CD4-positive, alpha-beta T cell treated with Interleukin-10 for 1 hour (primary cell): ENCODE data around the gene ACOT7.
A peak's percentile ranks its signal among the peaks of the same experiment; 100 is the strongest.

Experiments
- DNase-seq: peaks from one replicate; pipeline ENCODE4 v3.0.0-alpha.2; 2020

Gene ACOT7

GRCh38 chr1:6359216-6360116 is 34.1 kb downstream of the ACOT7 start:
- DNase-seq: peak; percentile 75

GRCh38 chr1:6358757-6359201 is 34.8 kb downstream of the ACOT7 start:
- peak; percentile 80 for DNase-seq

DNA sequence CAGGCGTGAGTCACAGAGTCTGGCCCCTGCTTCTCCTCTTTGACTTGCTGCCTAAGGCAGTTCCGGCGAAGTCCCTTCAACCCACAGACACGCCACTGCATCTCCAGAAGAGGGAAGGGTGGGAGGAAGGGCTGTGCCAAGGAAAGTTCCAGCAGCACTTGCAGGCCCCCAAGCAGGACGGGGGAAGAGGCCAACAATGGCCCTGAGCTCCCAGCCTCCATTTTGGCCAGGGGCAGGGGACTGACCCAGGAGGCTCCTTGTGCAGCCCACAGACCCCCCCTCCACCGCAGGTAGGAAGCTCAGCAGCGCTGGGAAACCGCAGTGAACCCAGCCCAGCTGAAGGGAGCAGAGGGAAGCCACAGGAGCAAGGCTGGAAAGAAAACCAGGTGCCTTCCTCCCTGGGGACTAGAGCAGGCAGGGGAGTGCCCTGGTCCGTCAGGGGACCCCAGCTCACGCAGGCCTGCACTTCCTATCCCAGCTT is 35.4 kb downstream of the ACOT7 start:
- DNase-seq: peak; percentile 30

DNA sequence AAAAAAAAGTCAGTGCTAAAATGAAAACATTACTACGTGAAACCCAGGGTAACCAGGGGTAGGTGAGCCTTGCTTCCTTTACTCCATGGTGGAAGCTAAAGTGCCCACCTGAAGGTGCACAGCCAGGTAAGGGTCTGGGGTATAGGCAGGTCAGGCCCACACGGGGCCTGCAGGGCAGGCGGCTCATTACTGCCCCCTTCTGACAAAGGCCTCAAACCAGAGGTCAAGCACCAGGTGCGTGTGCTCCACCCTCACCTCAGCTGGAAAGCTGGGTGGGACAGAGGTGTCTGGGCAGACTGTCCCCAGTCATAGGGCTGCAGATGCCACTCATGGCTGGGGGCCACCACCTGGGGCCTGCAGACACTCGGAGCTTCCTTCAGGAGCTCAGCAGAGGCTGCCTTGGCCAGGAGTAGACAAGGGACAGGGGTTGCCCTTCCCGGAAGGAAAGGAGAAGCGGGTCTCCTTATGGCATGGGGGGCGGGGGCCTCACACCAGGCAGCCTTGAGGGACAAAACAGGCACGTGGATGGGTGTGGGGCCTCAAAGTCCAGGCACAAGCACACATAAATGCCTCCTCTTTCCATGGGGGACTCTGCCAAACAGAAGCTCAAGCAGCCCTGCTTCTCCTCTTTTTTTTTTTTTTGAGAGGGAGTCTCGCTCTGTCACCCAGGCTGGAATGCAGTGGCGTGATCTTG is 36.2 kb downstream of the ACOT7 start:
- DNase-seq: no peak

DNA sequence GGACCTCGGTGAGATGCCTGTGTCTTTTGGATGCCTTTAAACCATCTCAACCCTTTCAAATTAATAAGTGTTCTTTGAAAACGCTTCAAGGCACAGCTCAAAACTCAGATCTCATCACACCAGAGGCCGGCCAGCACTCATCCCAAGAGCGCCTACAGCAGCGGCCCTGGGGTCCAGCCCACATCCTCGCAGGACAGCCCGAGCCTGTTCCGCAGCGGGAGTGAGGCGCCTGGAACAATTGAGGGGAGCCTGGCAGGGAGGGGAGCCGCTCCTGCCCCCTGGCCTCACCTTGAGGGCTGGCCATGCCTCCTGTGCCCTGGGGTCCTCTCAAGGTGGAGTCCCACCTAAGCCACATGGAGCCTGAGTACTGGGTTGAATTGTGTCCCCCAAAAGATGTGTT is 37.9 kb downstream of the ACOT7 start:
- no peak for DNase-seq

DNA sequence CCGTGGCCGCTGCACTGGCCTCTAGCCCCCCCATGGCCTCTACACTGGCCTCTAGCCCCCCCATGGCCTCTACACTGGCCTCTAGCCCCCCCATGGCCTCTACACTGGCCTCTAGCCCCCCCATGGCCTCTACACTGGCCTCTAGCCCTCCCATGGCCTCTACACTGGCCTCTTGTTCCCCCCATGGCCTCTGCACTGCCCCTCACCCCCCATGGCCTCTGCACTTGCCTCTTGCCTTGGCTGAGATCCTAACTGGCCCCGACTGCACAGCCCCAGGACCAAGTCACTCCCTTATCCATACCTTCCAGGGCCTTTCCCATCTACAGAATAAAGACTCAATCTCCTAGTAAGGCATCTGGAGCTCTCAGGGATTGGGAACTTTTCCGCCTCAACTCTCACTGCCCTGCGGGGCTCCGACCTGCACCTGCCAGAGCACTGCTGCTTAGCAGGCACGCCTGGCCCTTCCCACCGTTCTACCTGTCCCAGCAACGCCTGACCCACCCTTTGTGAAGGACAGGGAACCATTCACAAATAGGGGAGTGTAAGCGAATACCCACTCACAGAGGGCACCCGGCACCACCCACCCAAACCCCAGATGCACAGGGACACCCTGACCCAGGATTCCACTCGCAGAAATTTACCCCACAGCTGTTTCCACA is 38.8 kb downstream of the ACOT7 start:
- no peak for DNase-seq

GRCh38 chr1:6353955-6354658 is 39.5 kb downstream of the ACOT7 start:
- DNase-seq: no peak

GRCh38 chr1:6353619-6353954 is 40.0 kb downstream of the ACOT7 start:
- DNase-seq: no peak

- no peak for DNase-seq
These were observed 41.4 kb downstream of the ACOT7 start for GRCh38 chr1:6352138-6352563.

DNA sequence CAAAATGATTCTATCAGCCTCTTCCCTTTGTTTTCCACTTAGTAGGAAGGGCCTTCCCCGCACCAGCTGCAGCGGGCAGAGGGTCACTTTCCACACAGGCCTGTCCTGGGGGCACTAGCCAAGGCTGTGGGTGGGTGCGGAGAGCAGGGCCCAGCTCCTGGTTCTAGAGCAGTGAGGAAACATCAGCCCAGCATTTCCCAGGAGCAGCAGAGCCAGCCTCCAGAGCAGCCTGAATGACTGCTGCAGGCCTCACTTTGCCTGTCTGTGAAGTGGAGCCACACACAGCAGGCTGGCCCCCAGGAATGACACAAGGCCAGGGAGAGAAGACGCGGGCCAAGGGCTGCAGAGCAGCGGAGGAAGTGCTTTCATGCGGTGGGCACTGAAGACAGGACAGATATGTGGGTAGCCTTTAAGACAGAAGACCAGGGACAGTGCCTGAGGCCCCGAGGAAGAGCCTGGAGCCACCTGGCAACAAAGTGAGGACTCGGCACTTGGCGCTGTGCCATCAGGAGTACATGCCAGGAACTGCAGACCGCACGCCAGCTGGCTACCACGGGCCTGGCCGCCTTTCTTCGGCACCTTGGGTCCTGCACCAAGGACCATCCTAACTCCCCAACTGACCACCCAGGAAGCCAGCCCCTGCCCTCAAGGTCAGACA is 42.0 kb downstream of the ACOT7 start:
- DNase-seq: no peak

- no peak for DNase-seq
These were observed 43.0 kb downstream of the ACOT7 start for GRCh38 chr1:6350416-6351088.

GRCh38 chr1:6349254-6349943 is 44.2 kb downstream of the ACOT7 start:
- peak; percentile 6 for DNase-seq

DNA sequence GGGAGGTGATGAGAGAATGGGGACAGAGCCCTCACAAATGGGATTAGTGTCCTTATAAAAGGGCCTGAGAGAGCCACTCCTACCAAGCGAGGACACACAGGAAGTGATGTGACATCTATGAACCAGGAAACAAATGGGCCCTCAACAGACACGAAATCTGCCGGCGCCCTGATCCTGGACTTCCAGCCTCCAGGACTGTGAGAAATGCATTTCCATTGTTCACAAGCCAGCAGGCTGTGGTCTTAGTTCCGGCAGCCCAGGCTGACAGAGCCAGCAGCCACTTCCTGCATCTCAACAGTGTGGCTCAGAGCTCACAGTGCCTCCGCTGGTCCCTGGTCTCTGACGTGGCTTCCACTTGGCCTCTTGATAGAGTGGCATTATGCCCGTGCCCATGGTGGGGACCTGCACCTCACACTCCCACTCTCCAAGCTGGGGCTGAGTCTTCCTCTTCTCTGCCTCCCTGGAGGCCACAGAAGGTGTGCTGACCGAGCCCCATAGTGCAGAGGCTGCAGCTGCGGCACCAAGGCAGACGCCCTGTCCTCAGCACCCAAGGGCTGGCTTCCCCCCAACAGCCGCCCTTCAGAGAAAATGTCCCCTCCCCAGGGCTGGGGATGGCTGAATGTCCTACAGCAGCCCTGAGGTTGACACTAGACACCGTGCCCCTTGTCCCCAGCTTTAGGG is 44.9 kb downstream of the ACOT7 start:
- DNase-seq: peak; percentile 70

GRCh38 chr1:6347641-6348487 is 45.7 kb downstream of the ACOT7 start:
- peak; percentile 77 for DNase-seq

- no peak for DNase-seq
These were observed 48.1 kb downstream of the ACOT7 start for GRCh38 chr1:6345460-6345859.

DNA sequence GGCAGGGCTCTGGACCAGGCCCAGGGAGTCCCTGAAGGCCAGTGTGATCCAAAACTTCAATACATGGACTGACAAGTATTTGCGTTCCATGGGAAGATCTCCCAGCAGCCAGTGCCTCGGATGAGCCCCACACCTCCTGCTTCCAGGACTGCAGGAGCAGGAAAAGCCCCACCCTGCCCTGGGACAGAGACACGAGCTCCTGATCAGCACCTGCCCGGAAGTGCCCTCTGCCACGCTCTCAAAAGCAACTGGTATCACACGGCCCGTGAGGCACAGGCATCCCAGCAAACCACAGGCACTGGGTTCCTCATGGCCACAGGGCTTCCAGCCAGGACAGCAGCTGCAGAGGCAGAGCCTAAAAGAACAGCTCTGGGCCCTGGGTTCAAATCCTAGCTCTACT is 48.6 kb downstream of the ACOT7 start:
- DNase-seq: no peak

DNA sequence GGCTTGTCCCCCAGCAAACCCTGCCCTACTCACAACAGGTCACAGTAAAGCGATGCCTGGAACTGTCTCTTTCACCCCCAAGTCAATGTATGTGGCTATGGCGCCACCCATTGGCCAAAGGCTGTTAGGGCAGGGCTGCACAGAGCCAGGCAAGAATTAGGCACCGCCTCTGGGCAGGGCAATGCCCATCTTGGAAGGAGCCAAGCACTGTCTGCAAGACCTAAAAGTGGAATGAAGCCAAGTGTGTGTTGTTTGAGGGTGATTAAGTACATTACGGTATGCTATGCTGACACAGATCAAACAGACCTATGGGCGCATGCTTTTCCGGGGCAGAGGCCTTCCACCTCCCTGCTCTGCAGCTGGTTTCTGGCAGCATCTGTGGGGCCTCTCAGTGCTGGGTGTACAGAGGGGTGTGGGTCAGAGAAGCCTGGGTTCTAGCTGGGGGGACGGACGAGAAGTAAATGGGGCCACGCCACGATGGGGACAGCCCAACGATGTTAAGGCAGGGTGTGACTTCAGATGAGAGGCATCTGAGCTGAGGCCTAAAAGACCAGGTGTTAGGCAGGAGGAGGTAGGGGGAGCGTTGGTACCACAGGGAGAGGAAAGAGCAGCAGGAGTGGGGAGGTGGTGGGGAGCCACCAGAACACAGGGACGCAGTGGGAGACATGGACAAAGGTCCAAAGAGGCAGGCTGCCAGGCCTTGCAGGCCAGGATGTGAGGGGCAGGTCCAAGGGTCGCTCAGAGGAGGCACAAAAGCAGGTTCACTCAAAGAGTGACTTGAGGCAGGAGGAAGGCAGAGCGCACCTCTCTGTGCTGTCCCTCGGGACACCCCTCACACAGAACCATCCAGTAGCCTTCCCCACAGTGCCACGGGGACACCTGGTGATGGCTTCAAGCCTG is 49.8 kb downstream of the ACOT7 start:
- DNase-seq: peak; percentile 71

DNA sequence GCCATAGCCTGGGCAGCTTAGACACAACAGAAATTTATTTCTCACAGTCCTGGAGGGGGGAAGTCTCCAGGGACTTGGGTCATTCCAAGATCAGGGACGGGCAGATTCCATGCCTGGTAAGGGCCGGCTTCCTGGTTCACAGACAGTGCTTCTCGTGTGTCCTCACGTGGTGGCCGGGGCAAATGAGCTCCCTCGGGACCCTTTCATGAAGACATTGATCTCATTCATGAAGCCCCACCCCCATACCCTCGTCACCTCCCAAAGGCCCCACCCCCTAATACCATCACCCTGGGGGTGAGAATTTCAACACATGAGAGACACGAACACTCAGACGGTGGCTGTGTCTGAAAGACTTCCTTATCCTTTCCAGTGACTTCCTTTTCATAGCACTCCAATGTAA is 51.5 kb downstream of the ACOT7 start:
- no peak for DNase-seq
